H4 (cell line): ENCODE data around the gene RGS3. TPM values are rescaled to one million over a fixed set of nuclear protein-coding genes. Genes with fewer than 3 reads are reported as not detected.

Experiments used
- DNase-seq: peaks from one replicate; pipeline ENCODE4 v3.0.0-alpha.2; 2015; ENCODE audit warnings: low spot score
- total RNA-seq: library from RNA; depleted of rRNA; stranded (reverse); fragments of >200 nt; shearing (Covaris generic); gene quantifications from 2 replicates; pipeline ENCODE4 v1.2.3, GENCODE V29; 2014

Gene RGS3
- total RNA-seq, 1 experiment from 2014 or later: 36.4 TPM

GRCh38 chr9:113465599-113466140 lies 2.1 kb downstream of the RGS3 start:
- no peak for DNase-seq

GRCh38 chr9:113467183-113467582 lies 3.7 kb downstream of the RGS3 start:
- no peak for DNase-seq

- DNase-seq: no peak
Measured at GRCh38 chr9:113468716-113469448, 5.4 kb downstream of the RGS3 start.

GRCh38 chr9:113471143-113471542 lies 7.6 kb downstream of the RGS3 start:
- DNase-seq: no peak

GRCh38 chr9:113471566-113471965 lies 8.0 kb downstream of the RGS3 start:
- DNase-seq: no peak

GRCh38 chr9:113472199-113472598 lies 8.7 kb downstream of the RGS3 start:
- no peak for DNase-seq

- DNase-seq: no peak
Measured at GRCh38 chr9:113474360-113475028, 11.0 kb downstream of the RGS3 start.

- DNase-seq: no peak
Measured at GRCh38 chr9:113475031-113475430, 11.5 kb downstream of the RGS3 start.

GRCh38 chr9:113475992-113476391 lies 12.5 kb downstream of the RGS3 start:
- no peak for DNase-seq

GRCh38 chr9:113476511-113476916 lies 13.0 kb downstream of the RGS3 start:
- no peak for DNase-seq

- no peak for DNase-seq
Measured at GRCh38 chr9:113477058-113477457, 13.5 kb downstream of the RGS3 start.

- DNase-seq: no peak
Measured at GRCh38 chr9:113477661-113478060, 14.1 kb downstream of the RGS3 start.

GRCh38 chr9:113479174-113479621 lies 15.7 kb downstream of the RGS3 start:
- DNase-seq: peak; percentile 36

GRCh38 chr9:113480612-113481011 lies 17.1 kb downstream of the RGS3 start:
- no peak for DNase-seq

GRCh38 chr9:113481176-113481787 lies 17.8 kb downstream of the RGS3 start:
- DNase-seq: no peak

- DNase-seq: no peak
Measured at GRCh38 chr9:113482341-113482740, 18.8 kb downstream of the RGS3 start.

GRCh38 chr9:113482991-113483675 lies 19.6 kb downstream of the RGS3 start:
- DNase-seq: no peak

GRCh38 chr9:113483676-113484257 lies 20.2 kb downstream of the RGS3 start:
- no peak for DNase-seq

- DNase-seq: peak; percentile 36
Measured at GRCh38 chr9:113484258-113484730, 20.8 kb downstream of the RGS3 start.

GRCh38 chr9:113485761-113486115 lies 22.2 kb downstream of the RGS3 start:
- no peak for DNase-seq

GRCh38 chr9:113486327-113486726 lies 22.8 kb downstream of the RGS3 start:
- DNase-seq: no peak

- no peak for DNase-seq
Measured at GRCh38 chr9:113488071-113488470, 24.5 kb downstream of the RGS3 start.
